RWPE1 (cell line): Measurements from ENCODE around the gene BARD1.
A peak's percentile ranks its signal among the peaks of the same experiment; 100 is the strongest.

Source experiments
- CTCF ChIA-PET: fragments of 350-600 bp; sonication (Branson Sonifier 250); formaldehyde crosslinking; extraction: SDS; loops from one replicate; lab custom pipeline; 2021; lab: Yijun Ruan, JAX
- POLR2A ChIA-PET: fragments of 400-600 bp; formaldehyde crosslinking; extraction: SDS; loops from one replicate; lab custom pipeline; 2020; ENCODE audit warnings: antibody characterized with exemption; ENCODE audit not compliant: low non-redundant PET; lab: Yijun Ruan, JAX
- DNase-seq: peaks from one replicate; pipeline ENCODE4 v3.0.0; 2012; ENCODE audit warnings: low spot score
- H3K27ac ChIP-seq: fragments of 450-650 bp; 2 replicates; pipeline ENCODE4 v1.5.1; 2017
- CTCF ChIP-seq: fragments of 450-650 bp; conservative IDR thresholded peaks from 2 replicates; pipeline ENCODE4 v1.5.1; 2017; ENCODE audit warnings: low read depth, mild to moderate bottlenecking

BARD1 gene

GRCh38 chr2:214836568-214836967 is 27.1 kb upstream of the BARD1 start:
- CTCF ChIA-PET: interaction anchor here (0.7 kb wide), 1 partner anchor 86 kb away, joined by 3 read pairs; no protein-coding TSS in a partner anchor
- POLR2A ChIA-PET: no interaction called here

GRCh38 chr2:214830794-214831346 is 21.4 kb upstream of the BARD1 start:
- no peak overlapping the region for H3K27ac ChIP-seq

More at GRCh38 chr2:214836568-214836967, 27.1 kb upstream of the BARD1 start:
- DNase-seq: no peak
- no peak for TF ChIP-seq CTCF
- H3K27ac ChIP-seq: no peak overlapping the region

GRCh38 chr2:214816008-214816533 is 6.6 kb upstream of the BARD1 start:
- DNase-seq: no peak
- ChIA-PET CTCF (no interaction called here), POLR2A (no interaction called here)
- no peak overlapping the region for H3K27ac ChIP-seq
- TF ChIP-seq CTCF: no peak

More at GRCh38 chr2:214830794-214831346, 21.4 kb upstream of the BARD1 start:
- POLR2A ChIA-PET: no interaction called here
- DNase-seq: no peak
- CTCF ChIA-PET: interaction anchor here (0.6 kb wide), 1 partner anchor 13 kb away, joined by 3 read pairs; no protein-coding TSS in a partner anchor
- no peak for TF ChIP-seq CTCF

GRCh38 chr2:214810671-214811070 is 1.2 kb upstream of the BARD1 start:
- CTCF ChIA-PET: no interaction called here
- POLR2A ChIA-PET: no interaction called here
- no peak for DNase-seq
- H3K27ac ChIP-seq: peak overlapping the region; percentile 99
- TF ChIP-seq CTCF: no peak

GRCh38 chr2:214809751-214810564 is 475 bp upstream of the BARD1 start:
- DNase-seq: peak; percentile 97
- TF ChIP-seq CTCF: no peak
- peak overlapping the region; percentile 99 for H3K27ac ChIP-seq
- POLR2A ChIA-PET: no interaction called here
- CTCF ChIA-PET: interaction anchor here (0.5 kb wide), 1 partner anchor 1121 kb away, joined by 3 read pairs; no protein-coding TSS in a partner anchor

GRCh38 chr2:214807653-214808052 is 1.8 kb downstream of the BARD1 start:
- no peak for DNase-seq
- ChIA-PET POLR2A (interaction anchor here (0.6 kb wide), 1 partner anchor 17 kb away, joined by 5 read pairs; no protein-coding TSS in a partner anchor), CTCF (interaction anchor here (0.7 kb wide), 1 partner anchor 1123 kb away, joined by 6 read pairs; no protein-coding TSS in a partner anchor)
- H3K27ac ChIP-seq: peak overlapping the region; percentile 99
- TF ChIP-seq CTCF: no peak
